NCI-H128 (cell line): Measurements from ENCODE around the gene HTR3D.
"Not testable (repeated sequence)": the region's sequence is repeated elsewhere in the genome, so short reads cannot be mapped to it uniquely, and the experiment has no call there.

Experiments used
- DNase-seq: peaks from one replicate; lab custom pipeline; 2025; ENCODE audit not compliant: unreplicated experiment; lab: John Stamatoyannopoulos, UW

Gene HTR3D

DNA sequence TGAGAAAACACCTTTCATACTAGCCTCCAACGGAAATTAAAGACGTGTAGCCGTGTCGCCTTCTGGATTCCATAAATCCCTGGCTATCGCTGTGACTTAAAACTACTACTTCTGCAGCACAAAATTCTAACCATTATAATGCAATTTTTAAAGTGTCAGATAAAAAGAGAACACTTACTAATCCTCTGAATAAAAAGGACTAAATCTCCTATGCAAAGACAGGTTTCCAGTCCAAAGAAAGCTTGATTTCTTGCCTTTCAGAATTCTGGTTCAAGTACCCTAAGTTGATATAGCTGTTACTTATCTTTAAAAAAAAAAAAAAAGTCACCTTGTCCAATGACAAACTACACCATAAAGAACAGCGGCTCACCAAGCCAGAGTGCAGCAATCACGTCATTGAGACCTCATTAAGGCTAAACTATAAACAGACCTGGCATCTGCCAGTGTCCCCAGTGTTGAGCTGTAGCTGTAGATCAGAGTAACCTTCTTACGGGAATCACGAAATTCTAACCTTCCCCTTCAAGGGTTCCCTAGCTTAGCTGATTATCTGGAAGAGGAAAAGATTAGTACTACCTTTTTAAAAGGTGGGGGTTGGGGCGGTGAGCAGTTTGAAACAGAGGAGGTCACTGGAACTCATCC is 16.0 kb upstream of the HTR3D start:
- peak; percentile 10 for DNase-seq

GRCh38 chr3:184016169-184016570 is 15.4 kb upstream of the HTR3D start:
- no peak for DNase-seq

DNA sequence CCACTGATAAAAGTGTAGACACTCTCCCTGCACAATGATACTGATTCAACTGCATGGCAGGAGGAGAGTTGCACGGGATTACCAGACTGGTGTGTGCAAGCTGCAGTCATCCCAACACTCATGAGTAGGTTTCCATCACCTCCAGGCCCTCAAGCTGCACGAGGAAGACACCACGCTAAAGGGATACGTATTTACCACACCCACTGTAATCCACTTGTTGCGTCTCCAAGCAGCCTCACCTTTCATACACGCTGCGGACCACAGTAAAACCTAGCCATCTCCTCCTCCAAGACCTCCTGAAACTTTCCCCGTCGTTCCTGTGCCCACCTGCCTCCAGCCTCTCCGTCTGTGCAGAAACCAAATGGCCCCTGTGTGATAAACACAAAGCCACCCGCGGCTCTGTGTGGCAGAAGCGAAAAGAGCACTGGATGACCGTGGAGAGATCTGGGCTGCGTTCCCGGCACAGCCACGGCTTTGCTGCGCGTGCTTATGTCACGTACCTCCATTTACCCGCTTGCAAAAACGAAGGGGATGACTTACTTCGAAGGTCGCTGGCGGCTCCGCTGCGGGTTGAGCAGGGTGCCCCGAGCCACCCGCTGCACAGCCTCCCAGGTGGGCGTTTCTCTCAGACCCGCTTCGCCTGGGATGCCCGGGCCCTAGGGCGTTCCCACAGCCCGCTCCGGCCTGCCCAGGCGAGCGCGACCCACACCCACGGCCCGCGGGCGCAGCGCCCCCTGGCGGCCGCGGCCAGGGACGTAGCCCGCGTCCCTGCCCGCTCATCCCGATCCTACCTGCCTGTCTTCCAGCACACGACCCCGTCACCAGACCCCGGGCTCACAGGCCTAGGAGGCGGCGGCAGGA is 14.5 kb upstream of the HTR3D start:
- DNase-seq = peak; percentile 62

- DNase-seq = peak; percentile 90
These were observed 13.7 kb upstream of the HTR3D start, which contains the start of gene ABCC5 for GRCh38 chr3:184017672-184018423. ABCC5 (minus strand) TSS chr3:184017884; CDS start chr3:184014392, 3,492 bp downstream.

DNA sequence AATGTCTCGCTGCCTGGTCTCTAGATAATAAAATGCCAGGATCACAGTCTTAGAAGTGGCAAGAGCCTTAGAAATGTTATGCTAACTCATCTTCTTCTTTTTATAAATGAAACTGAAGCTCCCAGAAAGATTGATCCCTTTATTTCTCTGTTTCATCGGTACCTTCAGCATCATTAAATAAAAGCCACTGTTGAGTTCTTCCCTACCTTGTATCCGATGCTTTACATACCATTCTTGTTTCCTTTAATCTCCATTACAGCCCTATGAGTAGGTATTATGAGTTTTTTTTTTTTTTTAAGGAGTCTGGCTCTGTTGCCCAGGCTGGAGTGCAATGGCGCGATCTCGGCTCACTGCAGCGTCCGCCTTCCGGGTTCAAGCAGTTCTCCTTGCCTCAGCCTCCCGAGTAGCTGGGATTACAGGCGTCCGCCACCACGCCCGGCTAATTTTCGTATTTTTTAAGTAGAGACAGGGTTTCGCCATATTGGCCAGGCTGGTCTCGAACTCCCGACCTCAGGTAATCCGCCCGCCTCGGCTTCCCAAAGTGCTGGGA is 13.0 kb upstream of the HTR3D start:
- DNase-seq = no peak

DNA sequence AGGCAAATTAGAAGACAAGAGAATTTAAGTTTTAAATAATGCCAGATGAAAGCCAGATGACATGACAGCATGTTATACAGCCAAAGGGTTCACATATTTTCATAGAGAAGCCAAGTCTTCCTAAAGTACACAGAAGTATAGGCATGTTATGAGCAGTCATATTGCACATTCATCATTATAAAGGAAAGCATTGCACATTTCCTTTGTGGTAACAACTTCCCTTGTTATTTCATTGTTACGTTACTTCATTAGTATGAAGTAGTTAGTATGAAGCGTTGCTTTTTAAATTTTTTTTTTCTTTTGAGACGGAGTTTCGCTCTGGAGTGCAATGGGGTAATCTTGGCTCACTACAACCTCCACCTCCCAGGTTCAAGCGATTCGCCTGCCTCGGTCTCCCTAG is 9.2 kb upstream of the HTR3D start:
- DNase-seq = no peak

DNA sequence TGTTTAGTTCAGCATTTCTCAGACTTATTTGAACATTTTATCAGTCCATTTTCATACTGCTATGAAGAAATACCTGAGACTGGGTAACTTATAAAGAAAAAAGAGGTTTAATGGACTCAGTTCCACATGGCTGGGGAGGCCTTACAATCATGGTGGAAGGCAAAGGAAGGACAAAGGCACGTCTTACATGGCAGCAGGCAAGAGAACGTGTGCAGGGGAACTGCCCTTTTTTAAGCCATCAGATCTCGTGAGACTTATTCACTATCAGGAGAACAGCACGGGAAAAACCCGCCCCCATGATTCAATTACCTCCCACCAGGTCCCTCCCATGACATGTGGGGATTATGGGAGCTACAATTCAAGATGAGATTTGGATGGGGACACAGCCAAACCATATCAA is 6.3 kb upstream of the HTR3D start:
- not testable (repeated sequence) for DNase-seq

GRCh38 chr3:184028275-184028890 is 3.2 kb upstream of the HTR3D start:
- not testable (repeated sequence) for DNase-seq

- DNase-seq = no peak
These were observed 2.1 kb upstream of the HTR3D start for GRCh38 chr3:184029443-184029842.

DNA sequence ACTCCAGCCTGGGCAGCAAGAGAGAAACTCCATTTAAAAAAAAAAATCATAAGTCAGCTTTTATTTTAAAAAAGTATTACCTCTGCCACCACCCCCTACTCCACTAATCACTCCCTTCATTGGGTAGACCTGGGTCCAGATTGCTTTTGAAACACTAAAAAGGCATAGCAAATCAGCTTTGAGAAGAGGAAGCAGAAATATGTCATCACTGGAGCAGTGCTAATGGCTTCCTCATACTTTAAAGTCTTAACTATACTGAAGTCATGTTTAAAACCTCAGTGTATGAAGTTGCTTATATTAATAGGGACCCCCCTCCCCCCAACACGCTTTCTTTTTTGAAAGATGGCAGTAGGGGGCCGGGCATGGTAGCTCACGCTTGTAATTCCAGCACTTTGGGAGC is 1.0 kb upstream of the HTR3D start:
- no peak for DNase-seq

DNA sequence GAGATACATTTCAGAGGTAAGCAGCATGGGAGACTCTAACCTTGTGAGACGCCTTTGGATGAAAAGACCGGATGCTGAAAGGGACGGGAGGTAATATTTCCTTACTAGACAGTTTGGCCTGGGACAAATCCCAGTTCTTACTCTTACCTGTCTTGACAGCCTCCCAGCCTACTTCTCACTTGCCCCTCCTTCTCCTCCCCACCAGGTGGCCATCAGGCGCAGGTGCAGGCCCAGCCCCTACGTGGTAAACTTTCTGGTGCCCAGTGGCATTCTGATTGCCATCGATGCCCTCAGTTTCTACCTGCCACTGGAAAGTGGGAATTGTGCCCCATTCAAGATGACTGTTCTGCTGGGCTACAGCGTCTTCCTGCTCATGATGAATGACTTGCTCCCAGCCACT is 6.3 kb downstream of the HTR3D start:
- DNase-seq = no peak

- DNase-seq = not testable (repeated sequence)
These were observed 6.8 kb downstream of the HTR3D start for GRCh38 chr3:184038307-184038706.

GRCh38 chr3:184039414-184039813 is 7.9 kb downstream of the HTR3D start:
- DNase-seq = peak; percentile 45

- no peak for DNase-seq
These were observed 8.5 kb downstream of the HTR3D start for GRCh38 chr3:184040010-184040409.

DNA sequence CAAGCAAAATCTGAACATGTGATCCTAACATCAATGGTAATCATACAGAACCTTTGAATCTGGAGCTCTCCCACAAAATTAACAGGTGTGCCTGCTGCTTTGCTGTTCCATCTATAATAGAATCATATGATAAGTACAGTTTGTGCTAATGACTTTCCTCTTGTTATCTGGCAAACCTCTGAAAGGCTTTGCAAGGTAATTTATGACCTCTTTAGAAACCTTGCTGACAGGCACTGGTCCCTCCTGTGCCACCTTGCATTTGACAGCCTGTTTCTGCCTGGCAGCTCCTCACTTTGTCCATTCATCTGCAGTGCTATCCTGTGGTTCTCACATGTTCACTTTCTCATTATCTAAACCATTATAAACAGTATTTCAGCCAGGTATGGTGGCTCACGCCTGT is 11.1 kb downstream of the HTR3D start:
- peak; percentile 63 for DNase-seq

DNA sequence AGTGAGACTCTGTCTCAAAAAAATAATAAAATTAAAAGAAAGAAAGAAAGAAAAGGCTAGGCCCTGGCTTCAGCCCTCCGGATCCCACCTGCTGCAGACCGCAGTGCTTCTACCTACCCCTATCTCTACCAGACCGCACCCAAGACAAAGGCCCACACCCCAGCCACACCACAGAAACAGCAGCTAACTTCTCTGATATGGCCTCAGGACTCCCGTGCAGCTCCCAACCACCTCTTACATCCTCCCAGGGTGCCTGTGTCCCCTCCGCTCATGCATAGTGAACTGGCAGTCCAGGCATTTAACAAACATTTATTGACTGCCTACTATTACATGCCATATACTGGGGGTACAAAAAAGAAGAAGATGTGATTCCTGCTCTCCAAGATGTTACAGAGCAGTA is 14.5 kb downstream of the HTR3D start:
- no peak for DNase-seq

- DNase-seq = no peak
These were observed 18.8 kb downstream of the HTR3D start for GRCh38 chr3:184050217-184050847.

DNA sequence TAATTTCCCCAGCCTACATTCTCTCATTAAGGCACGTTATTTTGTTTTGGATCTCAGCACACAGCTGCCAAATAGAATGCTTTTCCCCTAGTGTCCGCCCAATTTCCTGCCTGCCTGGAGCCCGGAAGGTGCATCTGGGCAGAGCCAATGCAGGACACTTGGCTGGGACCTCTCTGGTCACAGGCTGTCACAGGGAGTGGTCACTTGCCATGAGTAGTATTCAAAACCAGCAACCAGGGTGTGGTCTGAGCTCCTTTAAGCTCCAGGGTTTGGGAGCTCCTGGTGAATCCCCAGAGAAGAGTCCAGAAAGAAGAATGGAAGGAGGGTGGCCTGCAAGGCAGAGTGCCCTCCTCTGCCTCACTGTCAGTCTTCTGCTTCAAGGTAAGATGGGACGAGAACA is 21.2 kb downstream of the HTR3D start, which contains the start of gene HTR3C:
Gene HTR3C, plus strand, starts transcription at position 281 of the 400 bp plus-strand sequence. Its CDS starts 34 bp downstream, at position 315.
- no peak for DNase-seq

- DNase-seq = no peak
These were observed 26.5 kb downstream of the HTR3D start for GRCh38 chr3:184058029-184058428.

DNA sequence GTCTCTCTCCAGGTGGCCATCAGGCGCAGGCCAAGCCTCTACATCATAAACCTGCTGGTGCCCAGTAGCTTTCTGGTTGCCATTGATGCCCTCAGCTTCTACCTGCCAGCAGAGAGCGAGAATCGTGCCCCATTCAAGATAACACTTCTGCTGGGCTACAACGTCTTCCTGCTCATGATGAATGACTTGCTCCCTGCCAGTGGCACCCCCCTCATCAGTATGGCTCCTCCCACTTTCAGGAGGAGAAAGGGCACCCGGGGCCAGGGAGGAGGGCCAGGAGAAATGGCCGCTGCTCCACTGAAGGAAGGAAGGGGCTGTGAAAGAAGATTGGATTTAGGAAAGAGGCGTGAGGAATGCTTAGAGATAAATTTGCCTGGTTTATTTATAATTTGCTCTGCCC is 27.9 kb downstream of the HTR3D start:
- no peak for DNase-seq
